Measurements from ENCODE around the gene DIPK1B. TPM values are rescaled to one million over a fixed set of nuclear protein-coding genes. Genes with fewer than 3 reads are reported as not detected.
"Not testable (repeated sequence)": the region's sequence is repeated elsewhere in the genome, so short reads cannot be mapped to it uniquely, and the experiment has no call there.

DIPK1B gene
- total RNA-seq, 2 experiments from 2014 or later: 0.14 TPM; not detected in 1

DNA sequence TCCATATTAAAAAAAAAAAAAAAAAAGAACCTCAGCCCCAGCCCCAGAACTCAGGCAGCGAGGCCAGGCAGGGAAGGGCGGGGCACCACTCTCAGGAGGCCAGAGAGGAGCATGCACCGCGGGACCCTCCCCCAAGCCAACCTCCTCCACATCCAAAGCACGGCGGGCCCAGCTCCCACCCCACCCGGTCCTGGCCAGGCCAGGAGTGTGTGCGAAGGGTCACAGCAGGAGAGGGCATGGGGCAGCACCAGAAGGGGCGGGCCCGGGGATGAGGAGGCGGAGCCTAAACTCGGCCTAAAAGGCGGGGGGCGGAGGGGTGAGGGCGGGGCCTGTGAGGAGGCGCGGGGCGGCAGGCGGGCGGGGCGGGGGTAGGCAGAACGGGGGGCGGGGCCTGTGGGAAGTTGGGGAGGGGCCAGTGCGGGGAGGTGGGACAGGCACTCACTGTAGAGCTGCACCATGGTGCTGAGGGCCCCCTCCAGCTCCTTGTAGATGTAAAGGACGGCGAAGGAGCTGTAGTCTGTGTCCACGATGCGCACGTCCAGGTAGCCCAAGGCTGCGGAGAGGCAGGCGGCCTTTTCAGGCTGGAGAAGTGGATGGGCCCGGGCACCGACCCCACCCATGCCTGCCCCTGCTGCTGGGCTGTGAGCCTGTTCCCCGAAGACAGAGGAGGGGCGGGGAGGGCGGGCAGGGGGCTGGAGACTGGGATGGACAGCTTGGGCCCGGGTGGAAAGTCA lies 50.7 kb downstream of the DIPK1B start:
- no peaks in the 10 kb centered on the region for H3K9me3 Mint-ChIP-seq
- H3K36me3 Mint-ChIP-seq (ENCODE audit: low read depth): no peaks in the 10 kb centered on the region
- intact Hi-C loops (cut with micrococcal nuclease): no loop called here
- no peak overlapping the region for H3K4me3 Mint-ChIP-seq
- peaks cover 9% of the 10 kb centered on the region for H3K4me1 Mint-ChIP-seq (ENCODE audit: low read depth)
- H3K27ac Mint-ChIP-seq: no peak overlapping the region
- H3K27me3 Mint-ChIP-seq: peaks cover 12% of the 10 kb centered on the region
- DNase-seq (peak; percentile 72), ATAC-seq (peak; percentile 72)
- TF ChIP-seq, protein P1, sequence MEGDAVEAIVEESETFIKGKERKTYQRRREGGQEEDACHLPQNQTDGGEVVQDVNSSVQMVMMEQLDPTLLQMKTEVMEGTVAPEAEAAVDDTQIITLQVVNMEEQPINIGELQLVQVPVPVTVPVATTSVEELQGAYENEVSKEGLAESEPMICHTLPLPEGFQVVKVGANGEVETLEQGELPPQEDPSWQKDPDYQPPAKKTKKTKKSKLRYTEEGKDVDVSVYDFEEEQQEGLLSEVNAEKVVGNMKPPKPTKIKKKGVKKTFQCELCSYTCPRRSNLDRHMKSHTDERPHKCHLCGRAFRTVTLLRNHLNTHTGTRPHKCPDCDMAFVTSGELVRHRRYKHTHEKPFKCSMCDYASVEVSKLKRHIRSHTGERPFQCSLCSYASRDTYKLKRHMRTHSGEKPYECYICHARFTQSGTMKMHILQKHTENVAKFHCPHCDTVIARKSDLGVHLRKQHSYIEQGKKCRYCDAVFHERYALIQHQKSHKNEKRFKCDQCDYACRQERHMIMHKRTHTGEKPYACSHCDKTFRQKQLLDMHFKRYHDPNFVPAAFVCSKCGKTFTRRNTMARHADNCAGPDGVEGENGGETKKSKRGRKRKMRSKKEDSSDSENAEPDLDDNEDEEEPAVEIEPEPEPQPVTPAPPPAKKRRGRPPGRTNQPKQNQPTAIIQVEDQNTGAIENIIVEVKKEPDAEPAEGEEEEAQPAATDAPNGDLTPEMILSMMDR (IDR thresholded peaks at IDR 0.05): no peak
- POLR2A ChIA-PET: no interaction called here
- CTCF ChIA-PET: interaction anchor here (1.1 to 1.9 kb wide), 2 partner anchors 8 to 21 kb away, joined by 3 to 8 read pairs; no protein-coding TSS in a partner anchor

- Mint-ChIP-seq H3K4me3 (no peak overlapping the region), H3K9me3 (no peaks in the 10 kb centered on the region), H3K27ac (no peak overlapping the region), H3K27me3 (peaks cover 13% of the 10 kb centered on the region), H3K4me1 (ENCODE audit: low read depth) (peaks cover 9% of the 10 kb centered on the region), H3K36me3 (ENCODE audit: low read depth) (no peaks in the 10 kb centered on the region)
- TF ChIP-seq, protein P1 (IDR thresholded peaks at IDR 0.05): no peak
- ATAC-seq: no peak
- POLR2A ChIA-PET: no interaction called here
- no peak for DNase-seq
- CTCF ChIA-PET: interaction anchor here (1.1 kb wide), 1 partner anchor 20 kb away, joined by 3 read pairs; no protein-coding TSS in a partner anchor
- intact Hi-C loops (cut with micrococcal nuclease): no loop called here
These were observed 51.3 kb downstream of the DIPK1B start for GRCh38 chr9:136763649-136764035.

DNA sequence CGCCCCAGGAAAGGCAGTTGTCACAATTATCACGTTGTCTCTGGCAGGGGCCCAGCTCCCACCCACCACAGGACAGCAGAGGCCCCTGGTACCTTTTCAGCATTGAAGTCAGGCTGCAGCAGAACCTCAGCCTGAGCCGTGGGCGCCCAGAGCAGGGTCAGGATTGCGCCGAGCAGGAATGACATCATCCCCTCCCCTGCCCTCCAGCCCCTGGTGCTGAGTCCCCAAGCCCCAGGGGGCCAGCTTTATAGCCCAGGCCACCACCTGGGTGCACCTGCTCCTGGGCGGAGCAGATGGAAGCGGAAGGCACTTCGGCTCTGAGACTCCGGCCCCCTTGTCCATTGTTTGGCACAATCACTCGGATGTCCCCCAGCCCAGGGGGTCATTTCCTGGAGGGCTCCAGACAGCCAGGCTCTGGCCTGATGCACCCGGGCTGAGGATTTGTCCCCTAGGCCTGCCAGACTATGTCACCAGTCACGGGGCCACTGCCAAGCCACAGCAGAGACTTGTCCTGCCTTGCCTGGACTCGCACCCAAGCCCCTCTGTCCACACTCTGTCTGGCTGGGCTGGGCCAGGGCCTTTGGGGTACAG lies 52.0 kb downstream of the DIPK1B start, which contains the start of gene LCN15:
TSS of gene LCN15 (minus strand) at position 218 of the 591 bp plus-strand sequence. CDS start at position 188, 30 bp downstream.
- Mint-ChIP-seq H3K4me1 (ENCODE audit: low read depth) (peaks cover 9% of the 10 kb centered on the region), H3K27ac (no peak within 1 kb of the TSS), H3K27me3 (peaks cover 13% of the 10 kb centered on the region), H3K9me3 (no peaks in the 10 kb centered on the region), H3K36me3 (ENCODE audit: low read depth) (no peaks in the 10 kb centered on the region), H3K4me3 (no peak within 1 kb of the TSS)
- ATAC-seq (no peak), DNase-seq (no peak)
- TF ChIP-seq, protein P1 (IDR thresholded peaks at IDR 0.05): no peak
- POLR2A ChIA-PET: no interaction called here
- intact Hi-C loops (cut with micrococcal nuclease): no loop called here
- CTCF ChIA-PET: no interaction called here

GRCh38 chr9:136765041-136765440 lies 52.7 kb downstream of the DIPK1B start:
- ATAC-seq: no peak
- H3K4me1 Mint-ChIP-seq (ENCODE audit: low read depth): peaks cover 10% of the 10 kb centered on the region
- intact Hi-C loops (cut with micrococcal nuclease): no loop called here
- ChIA-PET CTCF (no interaction called here), POLR2A (no interaction called here)
- no peak for DNase-seq
- no peaks in the 10 kb centered on the region for H3K36me3 Mint-ChIP-seq (ENCODE audit: low read depth)
- no peak overlapping the region for H3K4me3 Mint-ChIP-seq
- TF ChIP-seq, protein P1 (IDR thresholded peaks at IDR 0.05): no peak
- peaks cover 15% of the 10 kb centered on the region for H3K27me3 Mint-ChIP-seq
- H3K9me3 Mint-ChIP-seq: no peaks in the 10 kb centered on the region
- H3K27ac Mint-ChIP-seq: no peak overlapping the region

GRCh38 chr9:136765745-136766409 lies 53.5 kb downstream of the DIPK1B start:
- Mint-ChIP-seq H3K4me1 (ENCODE audit: low read depth) (peaks cover 10% of the 10 kb centered on the region), H3K27me3 (peaks cover 15% of the 10 kb centered on the region)
- CTCF ChIA-PET: interaction anchor here (1.0 to 1.6 kb wide), 7 partner anchors 9 to 76 kb away, joined by 3 to 9 read pairs (median 4); partner anchors contain the start of gene AJM1
- ATAC-seq; H3K36me3 Mint-ChIP-seq (ENCODE audit: low read depth); DNase-seq; H3K27ac Mint-ChIP-seq; intact Hi-C loops (cut with micrococcal nuclease); H3K9me3 Mint-ChIP-seq; H3K4me3 Mint-ChIP-seq: not testable (repeated sequence)
- POLR2A ChIA-PET: interaction anchor here (1.4 kb wide), 1 partner anchor 25 kb away, joined by 3 read pairs; no protein-coding TSS in a partner anchor

All from activated CD8-positive, alpha-beta T cell treated with anti-CD3 and anti-CD28 coated beads for 36 hours (primary cell).